B cell (primary cell): ENCODE results near the gene RASL10A. TPM values are rescaled to one million over a fixed set of nuclear protein-coding genes. Genes with fewer than 3 reads are reported as not detected.

Experiments used
- ATAC-seq: fragments of 200-7000 bp; cut with Tn5 transposase; one replicate; pipeline ENCODE4 v1.10.0; 2021; ENCODE audit warnings: low read depth, mild to moderate bottlenecking, moderate number of reproducible peaks, moderate library complexity
- CTCF ChIA-PET: fragments of 350-600 bp; sonication (Branson Sonifier 250); formaldehyde crosslinking; loops from one replicate; lab custom pipeline; 2021; ENCODE audit warnings: antibody characterized with exemption, inconsistent platforms; lab: Charles Lee
- POLR2A ChIA-PET: fragments of 350-600 bp; sonication (Branson Sonifier 250); formaldehyde crosslinking; loops from one replicate; lab custom pipeline; 2021; ENCODE audit warnings: antibody characterized with exemption; lab: Charles Lee
- DNase-seq: peaks from one replicate; pipeline ENCODE4 v3.0.0; 2013
- H2AFZ ChIP-seq: 2 replicates; pipeline ENCODE4 v1.6.1; 2012; ENCODE audit warnings: mild to moderate bottlenecking, low read depth, low read length; ENCODE audit not compliant: insufficient read depth, poor library complexity, severe bottlenecking
- H3K27ac ChIP-seq, 2 donors: 1 replicate in 1 of 2; 2 replicates in 1 of 2; pipeline ENCODE4 v1.5.1; 2012 to 2013; ENCODE audit warnings: low read length in 2 of 2, mild to moderate bottlenecking in 2 of 2, moderate library complexity in 1 of 2
- H3K27me3 ChIP-seq, 4 experiments: fragments of 200-600 bp in 1 of 4; sonication (generic) in 1 of 4; replicated peaks in 1 of 4; 1 replicate in 2 of 4; 2 replicates in 2 of 4; pipeline versions ENCODE4 v1.6.1 to v1.7.0; 2013 to 2016; ENCODE audit warnings: low read length in 3 of 4, mild to moderate bottlenecking in 2 of 4, mixed read lengths in 1 of 4, moderate library complexity in 1 of 4; ENCODE audit not compliant: insufficient read depth in 4 of 4, control insufficient read depth in 3 of 4; ENCODE audit errors: control extremely low read depth in 1 of 4
- H3K36me3 ChIP-seq, 2 experiments: replicated peaks in 1 of 2; 1 replicate in 1 of 2; 2 replicates in 1 of 2; pipeline versions ENCODE4 v1.6.1 to v1.7.1; 2013; ENCODE audit warnings: low read length in 1 of 2; ENCODE audit not compliant: insufficient read depth in 2 of 2, control insufficient read depth in 1 of 2; ENCODE audit errors: control extremely low read depth in 1 of 2, extremely low read depth in 1 of 2
- H3K4me1 ChIP-seq, 2 donors: fragments of 200-600 bp in 1 of 2; sonication (generic) in 1 of 2; 1 replicate in 1 of 2; 2 replicates in 1 of 2; pipeline versions ENCODE4 v1.5.1 to v1.6.1; 2013 to 2017; ENCODE audit warnings: low read length in 2 of 2; ENCODE audit not compliant: control insufficient read depth in 2 of 2, insufficient read depth in 2 of 2
- H3K4me2 ChIP-seq: replicated peaks from 2 replicates; pipeline ENCODE3; 2012; ENCODE audit warnings: mild to moderate bottlenecking, low read depth, low read length; ENCODE audit not compliant: poor library complexity, severe bottlenecking
- H3K4me3 ChIP-seq, 5 experiments: fragments of 200-600 bp in 1 of 5; sonication (generic) in 1 of 5; 1 replicate in 3 of 5; 2 replicates in 2 of 5; pipeline versions ENCODE4 v1.5.1 to v1.7.0; 2011 to 2016; ENCODE audit warnings: low read length in 4 of 5, mild to moderate bottlenecking in 4 of 5, low read depth in 2 of 5, control low read depth in 1 of 5, moderate library complexity in 1 of 5; ENCODE audit not compliant: insufficient read depth in 1 of 5; ENCODE audit errors: control extremely low read depth in 1 of 5, extremely low read depth in 1 of 5
- H3K79me2 ChIP-seq: fragments of 200-600 bp; sonication (generic); one replicate; pipeline ENCODE4 v1.6.0; 2016; ENCODE audit warnings: low read length; ENCODE audit not compliant: control insufficient read depth, insufficient read depth
- H3K9ac ChIP-seq: fragments of 200-600 bp; sonication (generic); 2 replicates; pipeline ENCODE4 v1.6.1; 2017; ENCODE audit warnings: mild to moderate bottlenecking, low read length, moderate library complexity
- H3K9me3 ChIP-seq, 3 donors: one replicate each; pipeline versions ENCODE4 v1.6.1 to v1.7.1; 2013; ENCODE audit warnings: low read length in 2 of 3; ENCODE audit not compliant: control insufficient read depth in 2 of 3, insufficient read depth in 1 of 3; ENCODE audit errors: control extremely low read depth in 1 of 3
- H4K20me1 ChIP-seq: 2 replicates; pipeline ENCODE4 v1.6.0; 2012; ENCODE audit warnings: mild to moderate bottlenecking, low read length; ENCODE audit not compliant: insufficient read depth, control insufficient read depth, poor library complexity, severe bottlenecking
- H3K27ac Mint-ChIP-seq: one replicate; pipeline ENCODE4 v1.8.0; 2021; ENCODE audit warnings: mixed read lengths
- H3K27me3 Mint-ChIP-seq: one replicate; pipeline ENCODE4 v1.8.0; 2021; ENCODE audit warnings: mixed read lengths
- H3K4me1 Mint-ChIP-seq: one replicate; pipeline ENCODE4 v1.8.0; 2021; ENCODE audit warnings: mixed read lengths
- H3K4me3 Mint-ChIP-seq: one replicate; pipeline ENCODE4 v1.8.0; 2021; ENCODE audit warnings: mixed read lengths
- H3K9me3 Mint-ChIP-seq: one replicate; pipeline ENCODE4 v1.8.0; 2022; ENCODE audit warnings: mixed read lengths; ENCODE audit not compliant: insufficient read depth
- EZH2 ChIP-seq: IDR thresholded peaks from 2 replicates; pipeline ENCODE4 v1.6.1; 2012; ENCODE audit warnings: borderline replicate concordance, low read depth, mild to moderate bottlenecking, moderate library complexity, low read length; ENCODE audit not compliant: insufficient read depth, poor library complexity, severe bottlenecking
- WGBS: methylation state at CpG from one replicate; pipeline ENCODE4 v1.1.5; 2013; ENCODE audit warnings: missing lambda C conversion rate; ENCODE audit not compliant: insufficient coverage; 5-methylcytosine and 5-hydroxymethylcytosine counted together
- intact Hi-C: fragments of 100-400 bp; cut with micrococcal nuclease; formaldehyde crosslinking; loops from one replicate; pipeline ENCODE4 v1.10.0; 2022
- polyA plus RNA-seq: library from polyadenylated mRNA; depleted of rRNA; stranded (reverse); fragments of >200 nt; gene quantifications from 2 replicates; pipeline ENCODE4 v1.2.3, GENCODE V29; 2012
- total RNA-seq, 2 donors: library from RNA; stranded (reverse); fragments of 120-200 nt in 1 of 2; gene quantifications; 1 replicate in 1 of 2; 2 replicates in 1 of 2; pipeline versions ENCODE4 v1.2.3 to v1.2.4, GENCODE V29; 2013 to 2022
- TF ChIP-seq, protein P1 (sequence below): fragments of 200-600 bp; IDR thresholded peaks from one replicate; pipeline ENCODE4 v1.8.0; 2022; ENCODE audit warnings: antibody characterized with exemption, mild to moderate bottlenecking

Gene RASL10A
- total and polyA plus RNA-seq, 2 donors (not counting 1 experiment from before 2014, with no cell fraction given): 2.8 to 4.7 TPM

DNA sequence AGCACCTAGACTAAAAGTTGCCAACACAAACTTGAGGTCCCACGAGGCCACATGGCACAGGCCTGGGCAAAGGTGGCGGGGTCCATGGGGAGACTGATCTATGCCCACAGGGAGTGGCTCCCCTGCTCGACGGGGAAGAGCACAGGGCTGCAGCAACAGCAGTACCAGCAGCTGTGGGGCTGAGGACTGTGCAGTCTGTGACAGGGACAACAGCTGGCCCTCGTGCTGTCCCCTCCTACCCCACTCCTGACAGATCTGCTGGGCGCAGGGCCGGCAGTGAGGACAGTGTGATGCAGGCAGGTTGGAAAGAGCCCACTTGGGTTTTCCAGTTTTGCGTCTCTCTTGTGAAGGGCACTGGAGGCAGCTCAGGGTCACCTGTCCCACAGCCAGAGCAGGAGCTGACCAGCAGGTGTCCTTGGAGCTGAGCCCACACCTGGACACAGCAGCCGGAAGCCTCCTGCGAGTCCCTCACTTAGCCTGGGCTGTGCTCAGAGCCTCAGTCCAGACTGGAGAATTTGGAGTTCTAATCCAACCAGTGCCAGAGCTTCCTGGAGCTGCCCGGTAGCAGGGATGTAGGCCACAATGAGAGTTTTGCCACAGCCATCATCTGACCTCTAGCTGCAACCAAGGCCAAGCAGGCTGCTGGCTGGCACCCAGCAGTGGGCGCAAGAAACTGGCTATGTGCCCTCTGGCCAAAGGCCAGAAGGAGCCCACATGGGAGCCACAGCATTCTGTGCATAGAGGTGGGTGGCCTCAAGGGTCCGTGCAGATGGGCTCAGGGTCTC lies 12.6 kb downstream of the RASL10A start:
- Histone ChIP-seq H3K4me3 (no peak overlapping the region), H4K20me1 (peaks cover 14% of the 10 kb centered on the region), H3K9me3 (peaks cover 0 to 11% (median 0%) of the 10 kb centered on the region in 3 donors), H3K9ac (no peak overlapping the region), H3K27me3 (peaks cover 0 to 27% (median 16%) of the 10 kb centered on the region in 4 experiments), H2AFZ (no peak overlapping the region), H3K36me3 (peaks cover 5 to 23% of the 10 kb centered on the region in 2 experiments), H3K4me1 (peaks cover 11 to 17% of the 10 kb centered on the region in 2 donors), H3K27ac (no peak overlapping the region), H3K79me2 (peaks cover 2% of the 10 kb centered on the region), H3K4me2 (no peak overlapping the region)
- ChIA-PET POLR2A (interaction anchor here (0.6 kb wide), 1 partner anchor 75 kb away, joined by 3 read pairs; no protein-coding TSS in a partner anchor), CTCF (no interaction called here)
- ATAC-seq: no peak
- no peak for DNase-seq
- Mint-ChIP-seq H3K27me3 (peaks cover 21% of the 10 kb centered on the region), H3K4me1 (peaks cover 17% of the 10 kb centered on the region), H3K27ac (no peak overlapping the region), H3K4me3 (no peak overlapping the region), H3K9me3 (no peaks in the 10 kb centered on the region)
- intact Hi-C loops: no loop called here
- WGBS: 66% methylated on average over 12 of the region's 13 CpGs
- TF ChIP-seq, protein P1, sequence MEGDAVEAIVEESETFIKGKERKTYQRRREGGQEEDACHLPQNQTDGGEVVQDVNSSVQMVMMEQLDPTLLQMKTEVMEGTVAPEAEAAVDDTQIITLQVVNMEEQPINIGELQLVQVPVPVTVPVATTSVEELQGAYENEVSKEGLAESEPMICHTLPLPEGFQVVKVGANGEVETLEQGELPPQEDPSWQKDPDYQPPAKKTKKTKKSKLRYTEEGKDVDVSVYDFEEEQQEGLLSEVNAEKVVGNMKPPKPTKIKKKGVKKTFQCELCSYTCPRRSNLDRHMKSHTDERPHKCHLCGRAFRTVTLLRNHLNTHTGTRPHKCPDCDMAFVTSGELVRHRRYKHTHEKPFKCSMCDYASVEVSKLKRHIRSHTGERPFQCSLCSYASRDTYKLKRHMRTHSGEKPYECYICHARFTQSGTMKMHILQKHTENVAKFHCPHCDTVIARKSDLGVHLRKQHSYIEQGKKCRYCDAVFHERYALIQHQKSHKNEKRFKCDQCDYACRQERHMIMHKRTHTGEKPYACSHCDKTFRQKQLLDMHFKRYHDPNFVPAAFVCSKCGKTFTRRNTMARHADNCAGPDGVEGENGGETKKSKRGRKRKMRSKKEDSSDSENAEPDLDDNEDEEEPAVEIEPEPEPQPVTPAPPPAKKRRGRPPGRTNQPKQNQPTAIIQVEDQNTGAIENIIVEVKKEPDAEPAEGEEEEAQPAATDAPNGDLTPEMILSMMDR: no peak
- TF ChIP-seq EZH2: no peak

DNA sequence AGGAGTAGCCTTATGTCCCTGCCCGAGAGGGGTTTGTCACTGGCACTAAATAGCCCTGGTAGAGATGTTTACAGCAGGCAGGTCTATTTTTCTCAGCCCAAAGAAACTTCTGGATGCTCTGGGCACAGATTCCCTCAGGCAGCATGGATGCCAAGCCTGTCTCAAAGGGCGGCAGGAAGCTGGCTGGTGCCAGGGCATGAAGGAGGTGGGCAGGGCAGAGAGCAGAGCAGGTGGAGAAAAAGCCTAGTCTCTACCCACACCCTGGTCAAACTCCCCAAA lies 13.2 kb downstream of the RASL10A start:
- ATAC-seq (no peak), DNase-seq (no peak)
- ChIA-PET POLR2A (no interaction called here), CTCF (no interaction called here)
- H3K9me3 ChIP-seq: peaks cover 0 to 8% (median 0%) of the 10 kb centered on the region in 3 donors
- Mint-ChIP-seq H3K4me1 (peaks cover 14% of the 10 kb centered on the region), H3K9me3 (no peaks in the 10 kb centered on the region), H3K4me3 (no peak overlapping the region), H3K27ac (no peak overlapping the region), H3K27me3 (peaks cover 18% of the 10 kb centered on the region)
- TF ChIP-seq, protein P1: no peak
- TF ChIP-seq EZH2: no peak
- no peak overlapping the region for H2AFZ ChIP-seq
- H3K27ac ChIP-seq: no peak overlapping the region
- intact Hi-C loops: no loop called here
- peaks cover 5 to 28% of the 10 kb centered on the region in 2 experiments for H3K36me3 ChIP-seq
- H3K79me2 ChIP-seq: peaks cover 2% of the 10 kb centered on the region
- no peak overlapping the region for H3K9ac ChIP-seq
- H3K27me3 ChIP-seq: peaks cover 0 to 22% (median 15%) of the 10 kb centered on the region in 4 experiments
- no peak overlapping the region for H3K4me2 ChIP-seq
- H3K4me1 ChIP-seq: peaks cover 11 to 15% of the 10 kb centered on the region in 2 donors
- WGBS: 100% methylated on average over 1 of the region's 2 CpGs
- no peak overlapping the region for H3K4me3 ChIP-seq
- H4K20me1 ChIP-seq: peaks cover 19% of the 10 kb centered on the region
